Measurements from ENCODE around the gene MED1.
"Not testable (repeated sequence)": the region's sequence is repeated elsewhere in the genome, so short reads cannot be mapped to it uniquely, and the experiment has no call there.

MED1 gene

GRCh38 chr17:39450847-39451581 lies at the start of gene MED1:
Gene MED1, minus strand, starts transcription at chr17:39451263. Its CDS starts 201 bp downstream, at chr17:39451062.
- peak; percentile 99 for DNase-seq

- not testable (repeated sequence) for DNase-seq
These were observed 45.9 kb upstream of the MED1 start for GRCh38 chr17:39496921-39497320.

- DNase-seq: no peak
These were observed 36.9 kb upstream of the MED1 start for GRCh38 chr17:39487946-39488345.

- not testable (repeated sequence) for DNase-seq
These were observed 36.4 kb upstream of the MED1 start for GRCh38 chr17:39487490-39487889.

- DNase-seq: no peak
These were observed 35.2 kb upstream of the MED1 start for GRCh38 chr17:39486242-39486641.

GRCh38 chr17:39485555-39485954 lies 34.5 kb upstream of the MED1 start:
- no peak for DNase-seq

GRCh38 chr17:39484178-39484577 lies 33.1 kb upstream of the MED1 start:
- DNase-seq: no peak

GRCh38 chr17:39483506-39483905 lies 32.4 kb upstream of the MED1 start:
- DNase-seq: no peak

GRCh38 chr17:39479631-39480030 lies 28.6 kb upstream of the MED1 start:
- DNase-seq: not testable (repeated sequence)

GRCh38 chr17:39473310-39473709 lies 22.2 kb upstream of the MED1 start:
- no peak for DNase-seq

- DNase-seq: not testable (repeated sequence)
These were observed 17.5 kb upstream of the MED1 start for GRCh38 chr17:39468610-39469009.

- DNase-seq: not testable (repeated sequence)
These were observed 13.6 kb upstream of the MED1 start for GRCh38 chr17:39464639-39465181.

- peak; percentile 15 for DNase-seq
These were observed 11.7 kb upstream of the MED1 start for GRCh38 chr17:39462631-39463375.

- peak; percentile 29 for DNase-seq
These were observed 11.0 kb upstream of the MED1 start for GRCh38 chr17:39461926-39462569.

GRCh38 chr17:39461113-39461925 lies 10.3 kb upstream of the MED1 start, which contains the start of gene CDK12:
Gene CDK12, plus strand, starts transcription at chr17:39461486. Its CDS starts 586 bp downstream, at chr17:39462072.
- DNase-seq: peak; percentile 100

- no peak for DNase-seq
These were observed 4.9 kb upstream of the MED1 start for GRCh38 chr17:39455919-39456318.

- no peak for DNase-seq
These were observed 1.0 kb downstream of the MED1 start for GRCh38 chr17:39450051-39450450.

GRCh38 chr17:39447561-39447960 lies 3.5 kb downstream of the MED1 start:
- peak; percentile 48 for DNase-seq

- DNase-seq: no peak
These were observed 7.7 kb downstream of the MED1 start for GRCh38 chr17:39443326-39443725.

GRCh38 chr17:39439868-39440267 lies 11.2 kb downstream of the MED1 start:
- not testable (repeated sequence) for DNase-seq

- DNase-seq: no peak
These were observed 21.5 kb downstream of the MED1 start for GRCh38 chr17:39429600-39429999.

- peak; percentile 89 for DNase-seq
These were observed 34.9 kb downstream of the MED1 start for GRCh38 chr17:39416141-39416540.

Measured in hematopoietic multipotent progenitor cell treated with erythropoietin and hydrocortisone succinate and interleukin-3 and kit ligand, for 8 days (in vitro differentiated cells).